HG03442 (cell line): ENCODE results near the gene MGAT3.
"Not testable (repeated sequence)": the region's sequence is repeated elsewhere in the genome, so short reads cannot be mapped to it uniquely, and the experiment has no call there.

Experiments
- ATAC-seq: cut with Tn5 transposase; IDR thresholded peaks from one replicate; pipeline ENCODE4 v1.9.1; 2021; ENCODE audit warnings: mild to moderate bottlenecking, moderate library complexity; ENCODE audit not compliant: unreplicated experiment

Gene MGAT3

DNA sequence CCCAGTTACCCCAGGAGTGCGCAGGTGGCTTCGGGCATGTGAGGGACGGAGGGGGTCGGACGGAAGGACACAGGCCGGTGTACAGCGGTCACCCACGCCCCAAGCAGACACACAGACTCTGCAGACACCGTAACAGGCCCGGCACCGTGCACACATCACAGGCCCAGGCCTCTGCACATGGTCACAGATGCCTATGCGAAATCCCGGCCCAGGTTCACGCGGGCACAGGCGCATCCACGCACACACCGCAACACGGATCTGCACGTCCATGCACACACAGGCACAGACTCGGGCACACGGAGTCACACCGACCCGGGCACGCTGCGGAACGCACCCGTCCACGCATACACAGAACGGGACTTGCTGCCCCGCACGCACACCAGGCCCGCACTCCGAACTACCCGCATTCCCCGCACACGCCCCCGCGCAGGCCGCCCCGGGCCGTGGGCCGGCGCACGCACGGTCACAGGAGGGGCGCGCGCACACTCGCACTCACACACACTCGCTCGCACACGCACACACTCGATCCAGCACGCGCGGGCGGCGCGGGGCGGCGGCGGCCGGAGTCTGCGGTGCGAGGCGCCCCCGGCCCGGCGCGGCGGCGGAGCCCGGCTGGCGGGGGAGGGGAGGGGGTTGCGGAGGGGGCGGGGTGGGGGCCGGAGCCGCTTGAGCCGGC is at the start of gene MGAT3:
Gene MGAT3, plus strand, starts transcription at position 491 of the 676 bp plus-strand sequence. CDS start 30,336 bp downstream, outside the sequence.
- no peak for ATAC-seq

- ATAC-seq = no peak
Observed at GRCh38 chr22:39408173-39408572, 48.6 kb upstream of the MGAT3 start.

GRCh38 chr22:39408807-39409206 is 48.0 kb upstream of the MGAT3 start:
- ATAC-seq = no peak

- no peak for ATAC-seq
Observed at GRCh38 chr22:39409516-39410029, 47.2 kb upstream of the MGAT3 start.

DNA sequence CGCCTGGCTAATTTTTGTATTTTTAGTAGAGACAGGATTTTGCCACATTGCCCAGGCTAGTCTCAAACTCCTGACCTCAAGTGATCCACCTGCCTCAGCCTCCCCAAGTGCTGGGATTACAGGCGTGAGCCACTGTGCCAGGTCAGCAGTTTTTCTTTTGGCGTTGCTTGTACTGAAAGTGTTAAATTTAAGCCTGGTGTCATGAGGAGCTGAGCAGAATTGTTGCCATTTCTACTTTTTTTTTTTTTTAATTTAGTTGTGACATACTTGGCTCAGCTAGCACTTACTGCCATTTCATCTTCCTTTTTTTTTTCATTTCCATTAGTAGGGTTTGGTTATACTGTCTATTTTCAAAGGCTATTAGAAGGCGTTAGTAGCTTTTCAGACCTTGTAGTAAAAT is 46.5 kb upstream of the MGAT3 start:
- no peak for ATAC-seq

- ATAC-seq = not testable (repeated sequence)
Observed at GRCh38 chr22:39411828-39412365, 44.9 kb upstream of the MGAT3 start.

GRCh38 chr22:39413204-39413603 is 43.6 kb upstream of the MGAT3 start:
- ATAC-seq = not testable (repeated sequence)

DNA sequence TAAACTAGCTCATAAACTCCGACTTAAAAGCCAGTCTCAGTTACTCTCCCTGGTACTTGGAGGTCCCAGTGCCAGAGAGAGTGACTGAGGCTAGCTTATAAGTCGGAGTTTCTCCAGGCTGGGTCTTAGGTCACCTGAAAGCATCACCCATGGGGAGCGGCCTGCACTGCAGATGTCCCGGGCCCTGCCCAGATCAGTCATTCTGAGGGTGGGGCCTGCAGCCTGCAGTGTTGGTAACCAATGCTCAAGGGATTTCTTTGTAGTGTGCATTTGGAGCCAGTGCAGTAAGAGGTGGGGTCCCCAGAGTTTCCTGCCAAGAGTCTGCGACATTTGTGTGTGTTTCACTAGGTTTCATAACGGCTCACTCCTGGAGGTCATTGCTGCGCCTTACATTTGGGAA is 42.4 kb upstream of the MGAT3 start:
- ATAC-seq = no peak

GRCh38 chr22:39414886-39415285 is 41.9 kb upstream of the MGAT3 start:
- ATAC-seq = no peak

DNA sequence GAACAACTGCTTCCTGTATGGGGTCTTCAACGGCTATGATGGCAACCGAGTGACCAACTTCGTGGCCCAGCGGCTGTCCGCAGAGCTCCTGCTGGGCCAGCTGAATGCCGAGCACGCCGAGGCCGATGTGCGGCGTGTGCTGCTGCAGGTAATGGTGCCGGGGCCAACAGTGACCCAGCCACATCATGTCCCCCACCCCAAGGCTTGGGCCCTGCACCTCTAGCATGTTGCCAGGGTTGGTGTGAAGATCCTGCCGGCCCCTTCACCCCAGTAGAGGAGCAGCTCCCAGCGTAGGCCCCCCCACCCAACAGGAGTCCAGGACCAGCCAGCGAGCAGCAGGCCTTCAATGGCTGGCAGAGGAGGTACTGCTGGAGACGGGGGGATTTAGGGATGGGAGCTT is 41.3 kb upstream of the MGAT3 start:
- ATAC-seq = no peak

- ATAC-seq = no peak
Observed at GRCh38 chr22:39416319-39416718, 40.5 kb upstream of the MGAT3 start.

GRCh38 chr22:39417641-39418040 is 39.2 kb upstream of the MGAT3 start:
- ATAC-seq = no peak

GRCh38 chr22:39418696-39419095 is 38.1 kb upstream of the MGAT3 start:
- ATAC-seq = no peak

GRCh38 chr22:39419096-39419495 is 37.7 kb upstream of the MGAT3 start:
- ATAC-seq = no peak

- ATAC-seq = no peak
Observed at GRCh38 chr22:39419911-39420310, 36.9 kb upstream of the MGAT3 start.

DNA sequence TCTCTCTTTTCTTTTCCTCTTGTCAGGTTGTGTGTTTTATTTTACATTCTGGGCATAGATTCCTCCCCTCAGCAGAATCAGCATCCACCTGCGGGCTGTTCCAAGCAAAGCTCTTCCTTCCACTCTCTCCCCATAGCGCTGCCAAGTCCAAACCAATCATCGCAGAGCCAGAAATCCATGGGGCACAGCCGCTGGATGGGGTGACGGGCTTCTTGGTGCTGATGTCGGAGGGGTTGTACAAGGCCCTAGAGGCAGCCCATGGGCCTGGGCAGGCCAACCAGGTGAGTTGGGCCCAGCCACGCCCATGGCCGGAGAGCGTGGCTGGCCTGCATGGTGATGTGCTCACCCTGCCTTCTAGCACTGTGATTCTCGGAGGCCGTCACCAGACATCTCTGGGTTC is 35.1 kb upstream of the MGAT3 start:
- ATAC-seq = no peak

DNA sequence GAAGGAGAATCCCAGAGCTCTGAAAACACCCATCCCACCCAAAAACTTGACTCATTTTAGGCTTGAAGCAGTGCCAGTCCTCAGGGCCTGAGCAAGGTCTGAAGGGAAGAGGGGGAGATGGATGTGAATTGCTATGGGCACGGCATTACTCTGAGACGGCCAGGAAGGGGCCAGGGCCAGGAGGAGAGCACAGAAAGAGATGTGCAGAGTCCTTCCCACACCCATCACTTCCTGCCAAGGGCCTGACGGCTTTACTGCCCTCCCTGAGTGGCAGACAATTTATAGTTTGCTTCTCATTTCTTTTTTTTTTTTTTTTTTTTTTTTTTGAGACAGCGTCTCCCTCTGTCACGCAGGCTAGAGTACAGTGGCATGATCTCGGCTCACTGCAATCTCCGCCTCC is 34.7 kb upstream of the MGAT3 start:
- ATAC-seq = no peak

DNA sequence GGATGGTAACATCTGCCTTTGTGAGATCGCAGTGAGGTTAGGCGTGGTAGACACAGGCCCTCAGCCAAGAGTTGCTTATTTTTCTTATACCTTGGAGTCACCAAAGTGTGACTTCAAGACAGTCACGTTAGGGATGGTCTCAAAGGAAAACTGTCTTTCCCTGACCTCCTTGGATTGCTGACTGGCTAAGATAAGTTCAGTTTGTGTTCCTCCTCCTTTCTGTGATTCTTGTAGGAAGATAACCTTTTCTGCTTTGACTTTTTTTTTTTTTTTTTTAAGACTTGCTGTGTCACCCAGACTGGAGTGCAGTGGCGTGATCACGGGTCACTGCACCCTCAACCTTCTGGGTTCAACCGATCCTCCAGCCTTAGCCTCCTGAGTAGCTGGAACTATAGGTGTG is 34.1 kb upstream of the MGAT3 start:
- ATAC-seq = no peak

- no peak for ATAC-seq
Observed at GRCh38 chr22:39423976-39424375, 32.8 kb upstream of the MGAT3 start.

DNA sequence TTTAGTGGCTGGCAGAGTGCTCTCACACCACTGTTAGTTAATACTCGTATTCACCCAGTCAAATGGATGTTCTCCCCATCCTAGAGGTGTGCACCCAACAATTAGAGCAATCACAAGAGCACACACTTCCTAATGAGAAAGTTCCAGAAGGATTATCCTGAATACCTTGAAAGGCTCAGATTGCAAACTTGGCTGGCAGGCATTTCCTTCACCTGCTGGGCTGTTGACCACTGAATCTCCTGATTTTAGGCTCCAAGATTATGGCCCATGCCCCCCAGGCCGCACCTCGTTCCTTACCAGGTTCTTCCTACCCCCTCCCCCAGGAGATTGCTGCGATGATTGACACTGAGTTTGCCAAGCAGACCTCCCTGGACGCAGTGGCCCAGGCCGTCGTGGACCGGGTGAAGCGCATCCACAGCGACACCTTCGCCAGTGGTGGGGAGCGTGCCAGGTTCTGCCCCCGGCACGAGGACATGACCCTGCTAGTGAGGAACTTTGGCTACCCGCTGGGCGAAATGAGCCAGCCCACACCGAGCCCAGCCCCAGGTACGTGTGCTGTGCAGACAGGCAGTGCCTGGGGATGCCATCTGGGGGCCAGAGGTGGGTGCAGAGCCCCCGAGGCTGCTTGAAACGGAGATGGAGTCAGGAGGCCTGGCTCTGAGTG is 30.3 kb upstream of the MGAT3 start:
- ATAC-seq = no peak

DNA sequence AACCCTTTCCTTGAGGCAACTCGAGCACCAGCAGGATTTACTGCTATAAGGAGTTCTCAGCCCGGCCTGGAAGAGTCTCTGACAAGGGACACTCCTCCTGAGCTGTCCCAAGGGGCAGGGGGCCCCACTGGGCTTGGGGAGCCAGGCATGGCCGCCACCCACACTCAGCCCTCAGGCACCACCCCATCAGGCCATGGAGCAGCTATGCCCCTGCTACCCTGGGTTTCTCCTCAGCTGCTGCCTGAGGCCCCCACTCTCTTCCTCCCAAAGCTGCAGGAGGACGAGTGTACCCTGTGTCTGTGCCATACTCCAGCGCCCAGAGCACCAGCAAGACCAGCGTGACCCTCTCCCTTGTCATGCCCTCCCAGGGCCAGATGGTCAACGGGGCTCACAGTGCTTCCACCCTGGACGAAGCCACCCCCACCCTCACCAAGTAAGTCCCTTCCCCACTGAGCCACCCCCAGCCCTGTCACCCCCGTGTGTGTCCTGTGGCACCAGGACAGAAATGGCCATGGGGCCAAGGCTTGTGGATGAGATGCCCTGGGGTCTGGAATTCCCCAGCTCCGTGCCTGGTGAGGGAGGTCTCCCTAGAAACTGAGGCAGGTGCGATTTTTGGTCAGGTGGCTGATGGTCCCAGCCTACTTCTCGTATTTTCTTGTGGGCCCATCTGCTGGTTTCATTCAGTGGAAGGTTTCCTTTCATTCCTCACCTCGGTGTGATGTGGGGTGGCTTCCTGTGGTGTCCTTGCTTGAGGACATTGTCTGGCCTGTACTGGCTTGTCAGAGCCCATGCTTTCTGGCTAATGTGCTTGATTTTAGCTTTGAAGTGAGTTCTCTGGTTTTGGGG is 28.8 kb upstream of the MGAT3 start:
- no peak for ATAC-seq
